ENCODE measurements around the gene APOL1.

DNA sequence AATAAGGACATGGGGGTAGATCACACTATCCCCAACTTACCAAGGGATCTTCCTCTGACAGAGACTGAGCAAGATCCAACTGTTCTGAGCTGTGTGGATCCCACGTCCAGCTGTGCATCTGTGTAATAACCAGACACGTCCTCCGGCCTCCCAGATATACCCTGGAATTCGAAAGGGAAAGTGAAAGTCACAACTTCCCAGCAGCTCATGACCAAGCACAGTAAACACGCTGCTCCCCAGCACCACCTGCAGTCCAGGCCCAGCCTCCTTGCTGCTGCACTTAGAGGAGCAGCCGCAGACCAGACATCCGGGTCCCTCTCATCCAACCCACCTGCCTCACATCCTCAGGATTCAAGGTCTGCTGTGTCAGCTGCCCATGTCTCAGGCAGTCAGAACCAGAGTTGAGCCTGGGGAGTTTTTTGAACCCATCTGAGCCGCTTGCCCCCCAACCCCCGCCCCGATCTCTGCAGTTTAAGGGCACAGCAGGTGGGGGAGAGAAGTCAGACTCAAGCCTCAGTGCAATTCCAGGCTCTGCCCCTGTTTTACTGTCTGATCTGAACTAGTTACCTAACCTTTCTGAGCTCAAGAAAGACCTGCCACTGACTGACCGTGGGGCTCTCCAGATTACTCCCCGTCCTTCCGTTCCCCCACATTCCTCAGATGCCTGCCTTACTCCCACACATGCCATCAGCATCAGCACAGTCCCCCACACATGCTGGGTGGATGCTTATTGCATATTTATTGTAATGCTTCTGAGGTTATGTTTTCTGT, 13.3 kb upstream of the APOL1 start, which contains the start of gene APOL2:
- TF ChIP-seq CTCF (IDR thresholded peaks at IDR 0.05) (peak in 5 of 6 experiments; percentile 15 to 68 (median 57)), POLR2A (IDR thresholded peaks at IDR 0.05) (peak in 1 of 2 donors; percentile 73)
